NCI-H128 (cell line): Measurements from ENCODE around the gene RHD.
"Not testable (repeated sequence)": the region's sequence is repeated elsewhere in the genome, so short reads cannot be mapped to it uniquely, and the experiment has no call there.

Experiments
- DNase-seq: peaks from one replicate; lab custom pipeline; 2025; ENCODE audit not compliant: unreplicated experiment; lab: John Stamatoyannopoulos, UW

RHD gene

DNA sequence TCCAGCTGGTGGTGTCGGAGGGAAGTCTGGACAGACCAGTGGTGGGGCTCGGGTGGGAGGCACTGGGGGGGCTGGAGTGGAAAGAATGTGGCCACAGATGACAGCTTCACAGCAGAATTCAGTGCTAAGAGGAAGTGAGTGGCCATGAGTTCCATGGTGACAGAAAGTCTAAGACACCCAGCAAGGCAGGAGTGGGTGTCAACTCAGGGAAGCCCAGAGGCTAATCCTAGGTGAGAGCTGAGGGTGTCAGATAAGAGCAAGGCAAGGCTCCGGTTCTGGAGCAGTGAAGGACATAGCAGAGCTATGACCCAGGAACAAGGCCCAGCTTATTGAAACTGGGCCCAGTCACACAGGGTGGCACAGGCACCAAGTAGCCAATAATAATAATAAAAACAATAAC, 30.0 kb downstream of the RHD start:
- not testable (repeated sequence) for DNase-seq

- DNase-seq, result not testable (repeated sequence)
Measured at GRCh38 chr1:25304936-25305335, 32.6 kb downstream of the RHD start.

DNA sequence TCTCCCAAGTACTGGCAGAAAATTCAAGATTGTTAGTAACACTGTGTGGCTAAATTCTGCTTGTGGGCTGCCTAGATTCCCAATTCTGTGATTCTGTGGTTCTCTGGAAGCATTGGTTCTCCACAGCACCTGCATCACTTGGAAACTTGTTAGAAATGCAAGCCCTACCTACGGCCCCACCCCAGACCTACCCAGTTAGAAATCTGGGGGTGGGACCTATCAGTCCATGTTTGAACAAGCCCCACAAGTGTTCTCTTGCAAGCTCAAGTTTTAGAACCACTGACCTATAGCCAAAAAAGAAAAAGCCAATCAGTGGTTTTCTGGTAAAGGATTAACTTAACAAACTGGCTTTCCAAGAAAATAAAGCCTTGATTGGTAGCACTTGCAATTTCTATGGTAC, 35.9 kb downstream of the RHD start:
- not testable (repeated sequence) for DNase-seq

- not testable (repeated sequence) for DNase-seq
Measured at GRCh38 chr1:25309085-25309484, 36.8 kb downstream of the RHD start.

- not testable (repeated sequence) for DNase-seq
Measured at GRCh38 chr1:25309486-25309885, 37.2 kb downstream of the RHD start.

DNA sequence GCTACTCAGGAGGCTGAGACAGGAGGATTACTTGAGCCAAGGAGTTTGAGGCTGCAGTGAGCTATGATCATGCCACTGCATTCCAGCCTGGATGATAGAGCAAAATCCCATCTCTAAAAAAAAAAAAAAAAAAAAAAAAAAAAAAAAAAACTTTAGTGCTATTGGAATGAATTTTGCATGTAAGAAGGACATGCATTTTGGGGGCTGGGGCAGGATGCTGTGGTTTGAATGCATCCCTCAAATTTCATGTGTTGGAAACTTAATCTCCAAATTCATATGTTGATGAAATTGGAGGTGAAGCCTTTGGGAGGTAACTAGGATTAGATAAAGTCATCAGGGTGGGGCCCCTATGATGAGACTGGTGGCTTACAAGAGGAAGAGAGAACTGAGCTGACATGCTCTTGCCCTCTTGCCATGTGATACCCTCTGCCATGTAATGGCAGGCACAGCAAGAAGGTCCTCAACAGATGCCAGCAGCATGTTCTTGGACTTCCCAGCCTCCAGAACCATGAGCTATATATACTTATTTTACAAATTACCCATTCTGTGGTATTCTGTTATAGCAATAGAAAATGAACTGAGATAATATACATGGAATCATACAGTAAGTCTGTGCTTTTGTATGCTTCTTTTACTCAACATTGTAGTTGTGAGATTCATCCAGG, 40.6 kb downstream of the RHD start:
- DNase-seq, result not testable (repeated sequence)

- DNase-seq, result not testable (repeated sequence)
Measured at GRCh38 chr1:25320314-25320938, 48.1 kb downstream of the RHD start.

- DNase-seq, result not testable (repeated sequence)
Measured at GRCh38 chr1:25322127-25322526, 49.8 kb downstream of the RHD start.

GRCh38 chr1:25324407-25324806, 52.1 kb downstream of the RHD start:
- DNase-seq, result not testable (repeated sequence)

DNA sequence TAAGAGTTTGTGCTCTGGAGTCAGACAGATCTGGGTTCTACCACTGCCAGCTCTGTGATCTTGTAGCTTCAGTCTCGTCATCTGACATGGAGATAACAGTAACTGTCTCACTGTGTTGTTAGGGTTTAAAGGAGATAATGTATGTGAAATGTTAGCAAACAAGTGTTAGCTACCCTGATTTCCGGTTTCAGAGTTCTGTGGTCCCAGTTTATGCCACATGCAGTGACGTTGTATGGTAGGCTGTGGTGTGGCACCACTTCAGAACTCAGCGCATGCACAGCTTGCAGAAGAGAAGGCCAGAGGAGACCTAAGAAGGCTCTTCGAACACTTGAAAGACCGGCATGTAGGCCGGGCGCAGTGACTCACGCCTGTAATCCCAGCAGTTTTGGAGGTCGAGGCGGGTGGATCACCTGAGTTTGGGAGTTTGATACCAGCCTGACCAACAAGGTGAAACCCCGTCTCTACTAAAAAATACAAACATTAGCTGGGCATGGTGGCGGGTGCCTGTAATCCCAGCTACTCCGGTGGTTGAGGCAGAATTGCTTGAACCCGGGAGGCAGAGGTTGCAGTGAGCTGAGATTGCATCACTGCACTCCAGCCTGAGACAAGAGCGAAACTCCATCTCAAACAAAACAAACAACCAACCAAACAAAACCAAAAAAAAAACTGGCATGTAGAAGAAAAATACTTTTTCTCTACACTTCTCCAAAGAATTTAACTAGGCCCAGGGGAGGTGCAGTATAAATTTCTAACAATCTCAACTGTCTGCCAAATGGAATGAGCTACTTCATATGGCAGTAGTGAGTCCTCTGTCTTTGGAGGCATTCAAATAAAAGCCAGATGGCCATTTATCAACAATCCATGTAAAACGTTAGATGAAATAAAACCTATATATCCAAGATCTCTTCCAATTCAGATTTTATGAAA, 55.8 kb downstream of the RHD start:
- not testable (repeated sequence) for DNase-seq

DNA sequence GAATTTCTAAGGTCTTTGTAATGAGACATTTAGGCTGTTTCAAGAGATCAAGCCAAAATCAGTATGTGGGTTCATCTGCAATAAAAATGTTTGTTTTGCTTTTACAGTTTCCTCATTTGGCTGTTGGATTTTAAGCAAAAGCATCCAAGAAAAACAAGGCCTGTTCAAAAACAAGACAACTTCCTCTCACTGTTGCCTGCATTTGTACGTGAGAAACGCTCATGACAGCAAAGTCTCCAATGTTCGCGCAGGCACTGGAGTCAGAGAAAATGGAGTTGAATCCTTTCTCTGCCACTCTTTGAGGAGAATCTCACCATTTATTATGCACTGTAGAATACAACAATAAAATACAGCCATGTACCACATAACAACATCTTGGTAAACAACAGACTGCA, 56.5 kb downstream of the RHD start:
- DNase-seq, result not testable (repeated sequence)

GRCh38 chr1:25329336-25329735, 57.0 kb downstream of the RHD start:
- DNase-seq, result not testable (repeated sequence)

DNA sequence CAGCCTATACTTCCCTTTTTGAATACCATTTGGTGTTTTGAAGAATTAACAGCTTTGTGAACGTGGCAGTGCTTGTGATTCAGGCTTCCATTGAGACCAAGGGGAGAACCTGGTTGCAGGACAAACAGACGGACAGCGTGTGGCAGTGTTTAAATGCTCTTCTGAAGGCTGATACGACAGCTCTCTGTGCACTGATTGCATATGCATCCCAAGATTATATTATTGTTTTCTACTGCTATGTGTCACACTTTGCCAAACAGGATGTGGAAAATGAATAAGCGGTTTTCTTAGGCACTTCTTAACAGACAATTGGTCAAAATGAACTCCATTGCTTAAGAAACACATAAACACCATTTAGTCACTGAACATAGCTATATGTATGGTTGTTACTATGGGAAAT, 57.6 kb downstream of the RHD start:
- DNase-seq, result not testable (repeated sequence)

DNA sequence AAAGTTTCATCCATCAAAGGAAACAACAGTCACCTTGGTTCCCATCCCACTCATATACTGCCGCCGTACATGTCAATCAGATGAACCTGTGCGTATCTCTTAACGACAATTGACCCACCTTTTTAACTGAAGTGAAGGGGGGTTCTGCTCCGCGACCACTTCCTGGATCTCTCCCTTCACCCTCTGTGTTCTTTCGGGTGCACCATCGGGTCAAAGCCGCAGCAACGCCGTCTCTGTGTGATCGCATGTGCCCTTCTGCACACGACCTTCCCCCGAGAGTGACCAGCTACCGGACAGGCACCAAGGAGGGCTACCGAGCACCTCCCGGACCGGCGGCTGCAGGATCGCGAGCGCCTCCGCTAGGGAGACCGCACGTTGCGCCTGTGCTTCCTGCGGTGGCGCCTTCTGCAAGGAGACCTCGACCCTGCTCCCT, 64.6 kb downstream of the RHD start:
- DNase-seq, result not testable (repeated sequence)

- not testable (repeated sequence) for DNase-seq
Measured at GRCh38 chr1:25337483-25338187, 65.3 kb downstream of the RHD start.

DNA sequence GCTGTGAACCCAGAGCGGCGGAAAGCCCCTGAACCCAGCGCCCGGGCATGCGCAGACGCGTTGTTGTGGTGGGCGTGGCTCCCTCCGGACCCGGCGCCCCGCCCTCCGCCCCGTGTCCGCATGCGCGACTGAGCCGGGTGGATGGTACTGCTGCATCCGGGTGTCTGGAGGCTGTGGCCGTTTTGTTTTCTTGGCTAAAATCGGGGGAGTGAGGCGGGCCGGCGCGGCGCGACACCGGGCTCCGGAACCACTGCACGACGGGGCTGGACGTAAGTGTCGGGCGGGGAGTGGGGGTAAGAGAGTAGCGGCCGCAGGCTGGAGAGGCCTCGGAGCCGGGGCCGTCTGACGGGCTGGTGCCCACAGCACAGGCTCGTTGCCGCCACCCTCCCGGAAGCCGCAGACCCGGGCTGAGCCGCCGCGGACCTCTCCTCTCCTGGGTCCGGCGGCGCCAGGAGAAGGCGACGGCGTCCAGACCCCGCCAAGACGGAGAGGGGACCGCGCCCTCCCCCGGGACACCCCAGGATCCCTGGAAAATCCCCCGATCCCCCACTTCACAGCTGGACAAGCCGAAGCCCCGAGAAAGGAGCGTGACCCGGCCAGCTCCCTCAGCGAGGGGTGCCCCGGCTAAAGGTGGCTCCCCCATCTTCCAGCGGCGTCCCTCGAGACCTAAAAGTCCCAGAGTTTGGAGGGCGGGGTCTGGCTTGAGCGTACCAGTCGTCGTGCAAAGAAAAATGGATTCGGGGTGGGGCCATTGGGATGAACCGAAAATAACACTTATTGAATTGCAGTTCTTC, 66.1 kb downstream of the RHD start, which contains the start of gene TMEM50A:
Gene TMEM50A, plus strand, starts transcription at position 147 of the 794 bp plus-strand sequence. CDS start 2,153 bp downstream, outside the sequence.
- peak; percentile 74 for DNase-seq

DNA sequence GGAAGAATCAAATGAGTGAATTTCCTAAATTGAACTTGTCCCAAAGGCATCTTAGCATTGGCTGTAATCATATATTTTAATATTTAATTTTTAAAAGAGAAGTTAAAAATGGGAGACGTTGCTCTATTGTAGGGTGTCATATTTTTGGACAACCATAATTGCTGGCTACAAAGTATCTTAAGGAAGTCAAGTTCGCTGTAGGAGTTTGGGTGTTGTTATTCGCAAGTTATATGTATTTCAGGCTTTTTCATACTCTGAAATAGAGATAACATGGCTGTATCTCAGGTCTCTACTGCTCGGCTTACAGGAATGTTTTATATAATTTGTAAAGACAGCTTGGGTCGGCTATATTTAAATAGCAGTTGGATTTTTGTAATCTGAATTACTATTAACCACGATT, 66.7 kb downstream of the RHD start:
- DNase-seq, result no peak

DNA sequence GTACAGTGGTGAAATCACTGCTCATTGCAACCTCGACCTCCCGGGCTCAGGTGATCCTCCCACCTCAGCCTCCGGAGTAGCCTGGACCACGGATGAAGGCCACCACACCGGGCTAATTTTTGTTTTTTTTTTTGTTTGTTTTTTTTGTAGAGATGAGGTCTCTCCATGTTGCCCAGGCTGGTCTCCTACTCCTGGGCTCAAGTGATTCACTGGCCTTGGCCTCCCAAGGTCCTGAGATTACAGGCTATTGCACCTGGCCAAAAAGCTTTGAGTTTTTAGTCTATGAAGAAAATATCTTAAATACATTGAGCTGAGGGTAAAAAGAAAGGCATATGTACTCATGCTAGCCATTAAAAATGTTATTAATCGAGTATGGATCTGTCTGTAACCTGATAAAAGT, 69.4 kb downstream of the RHD start:
- no peak for DNase-seq

- no peak for DNase-seq
Measured at GRCh38 chr1:25342846-25343245, 70.5 kb downstream of the RHD start.

DNA sequence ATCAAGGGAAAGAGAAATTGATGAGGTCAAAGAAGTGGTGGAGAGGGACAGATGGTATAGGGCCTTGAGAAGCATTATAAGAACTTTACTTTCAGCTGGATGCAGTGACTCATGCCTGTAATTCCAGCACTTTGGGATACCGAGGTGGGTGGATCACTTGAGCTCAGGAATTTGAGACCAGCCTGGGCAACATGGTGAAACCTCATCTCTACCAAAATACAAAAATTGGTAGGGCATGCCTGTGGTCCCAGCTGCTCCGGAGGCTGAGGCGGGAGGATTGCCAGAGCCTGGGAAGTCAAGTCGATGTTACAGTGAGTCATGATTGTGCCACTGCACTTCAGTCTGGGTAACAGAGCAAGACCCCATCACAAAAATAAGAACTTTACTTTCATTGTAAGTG, 71.6 kb downstream of the RHD start:
- DNase-seq, result no peak
